Ascending aorta (tissue), 2 donors: ENCODE measurements around the gene ADK. TPM values are rescaled to one million over a fixed set of nuclear protein-coding genes. Genes with fewer than 3 reads are reported as not detected.

Experiments used
- DNase-seq, 2 donors: peaks; one replicate each; pipeline ENCODE4 v3.0.0-alpha.2; 2019; ENCODE audit warnings: low spot score in 2 of 2
- H3K27ac ChIP-seq, 2 donors: fragments of 200-600 bp; sonication (generic); one replicate each; pipeline ENCODE4 v1.5.1; 2016 to 2017; ENCODE audit warnings: mild to moderate bottlenecking in 1 of 2
- H3K27me3 ChIP-seq: fragments of 200-600 bp; sonication (generic); one replicate; pipeline ENCODE4 v1.5.1; 2017
- H3K36me3 ChIP-seq, 2 donors: fragments of 200-600 bp; sonication (generic); one replicate each; pipeline ENCODE4 v1.5.1; 2016
- H3K4me1 ChIP-seq, 2 donors: fragments of 200-600 bp; sonication (generic); one replicate each; pipeline ENCODE4 v1.5.1; 2016 to 2017; ENCODE audit warnings: mild to moderate bottlenecking in 1 of 2
- H3K4me3 ChIP-seq, 2 donors: fragments of 200-600 bp; sonication (generic); one replicate each; pipeline ENCODE4 v1.5.1; 2016 to 2017; ENCODE audit warnings: mild to moderate bottlenecking in 1 of 2
- H3K9me3 ChIP-seq, 2 donors: fragments of 200-600 bp; sonication (generic); one replicate each; pipeline ENCODE4 v1.5.1; 2016
- intact Hi-C: fragments of 100-400 bp; cut with DNase I; formaldehyde crosslinking; loops from one replicate; pipeline ENCODE4 v1.15.1; 2023
- total RNA-seq: library from RNA; depleted of rRNA; stranded (reverse); fragments of >200 nt; gene quantifications from one replicate; pipeline ENCODE4 v1.1.0, GENCODE V29; 2016
- TF ChIP-seq, protein P1 (sequence below), 3 experiments: fragments of 200-600 bp in 2 of 3; fragments of 450-650 bp in 1 of 3; sonication (generic) in 2 of 3; IDR thresholded peaks; one replicate each; pipeline ENCODE4 v1.5.1; 2016 to 2019; ENCODE audit warnings: antibody characterized with exemption in 3 of 3, mild to moderate bottlenecking in 1 of 3, moderate library complexity in 1 of 3

Gene ADK
- total RNA-seq, 1 donor from 2014 or later: 2.4 TPM

DNA sequence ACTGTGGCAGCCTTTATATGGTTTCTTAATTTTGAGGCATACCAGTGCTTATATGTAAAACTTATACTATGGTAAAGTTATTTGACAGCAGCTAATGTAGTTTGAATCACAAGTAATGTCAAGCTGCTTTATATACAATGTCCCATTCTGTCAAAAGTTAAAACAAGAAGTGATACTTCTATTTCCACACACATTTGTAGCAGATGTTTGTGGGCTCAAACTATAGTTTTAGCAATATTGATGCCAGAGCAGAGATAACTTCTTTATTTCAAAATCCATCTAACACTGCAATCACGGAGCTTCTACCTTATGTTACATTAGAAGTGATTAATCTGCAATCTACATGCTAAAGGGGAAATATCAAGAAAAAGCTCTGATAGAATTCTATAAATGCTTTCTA lies 149.6 kb downstream of the ADK start:
- Histone ChIP-seq H3K4me1 (peaks cover 0 to under 1% of the 10 kb centered on the region in 2 donors), H3K9me3 (no peaks in the 10 kb centered on the region), H3K27ac (no peak overlapping the region), H3K4me3 (no peak overlapping the region), H3K27me3 (no peaks in the 10 kb centered on the region), H3K36me3 (no peaks in the 10 kb centered on the region)
- no peak for DNase-seq
- intact Hi-C loops: no loop called here
- TF ChIP-seq, protein P1, sequence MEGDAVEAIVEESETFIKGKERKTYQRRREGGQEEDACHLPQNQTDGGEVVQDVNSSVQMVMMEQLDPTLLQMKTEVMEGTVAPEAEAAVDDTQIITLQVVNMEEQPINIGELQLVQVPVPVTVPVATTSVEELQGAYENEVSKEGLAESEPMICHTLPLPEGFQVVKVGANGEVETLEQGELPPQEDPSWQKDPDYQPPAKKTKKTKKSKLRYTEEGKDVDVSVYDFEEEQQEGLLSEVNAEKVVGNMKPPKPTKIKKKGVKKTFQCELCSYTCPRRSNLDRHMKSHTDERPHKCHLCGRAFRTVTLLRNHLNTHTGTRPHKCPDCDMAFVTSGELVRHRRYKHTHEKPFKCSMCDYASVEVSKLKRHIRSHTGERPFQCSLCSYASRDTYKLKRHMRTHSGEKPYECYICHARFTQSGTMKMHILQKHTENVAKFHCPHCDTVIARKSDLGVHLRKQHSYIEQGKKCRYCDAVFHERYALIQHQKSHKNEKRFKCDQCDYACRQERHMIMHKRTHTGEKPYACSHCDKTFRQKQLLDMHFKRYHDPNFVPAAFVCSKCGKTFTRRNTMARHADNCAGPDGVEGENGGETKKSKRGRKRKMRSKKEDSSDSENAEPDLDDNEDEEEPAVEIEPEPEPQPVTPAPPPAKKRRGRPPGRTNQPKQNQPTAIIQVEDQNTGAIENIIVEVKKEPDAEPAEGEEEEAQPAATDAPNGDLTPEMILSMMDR (IDR thresholded peaks at IDR 0.05): no peak

DNA sequence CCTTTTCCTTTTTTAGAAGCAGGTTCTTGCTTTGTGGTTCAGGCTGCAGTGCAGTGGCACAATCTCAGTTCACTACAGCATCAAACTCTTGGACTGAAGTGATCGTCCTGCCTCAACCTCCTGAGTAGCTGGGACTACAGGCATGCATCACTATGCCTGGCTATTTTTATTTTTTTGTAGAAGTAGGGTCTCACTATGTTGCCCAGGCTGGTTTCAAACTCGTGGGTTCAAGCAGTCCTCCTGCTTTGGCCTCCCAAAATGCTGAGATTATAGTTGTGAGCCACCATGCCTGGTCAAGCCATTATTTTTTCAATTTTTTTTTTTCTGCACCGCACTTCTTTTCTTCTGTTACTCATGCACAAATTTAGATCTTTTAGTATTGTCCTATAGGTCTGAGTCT lies 154.7 kb downstream of the ADK start:
- Histone ChIP-seq H3K27me3 (no peaks in the 10 kb centered on the region), H3K36me3 (no peaks in the 10 kb centered on the region), H3K27ac (no peak overlapping the region), H3K9me3 (no peaks in the 10 kb centered on the region), H3K4me1 (peaks cover 4 to 13% of the 10 kb centered on the region in 2 donors), H3K4me3 (no peak overlapping the region)
- intact Hi-C loops: no loop called here
- no peak for DNase-seq
- TF ChIP-seq, protein P1 (IDR thresholded peaks at IDR 0.05): no peak

DNA sequence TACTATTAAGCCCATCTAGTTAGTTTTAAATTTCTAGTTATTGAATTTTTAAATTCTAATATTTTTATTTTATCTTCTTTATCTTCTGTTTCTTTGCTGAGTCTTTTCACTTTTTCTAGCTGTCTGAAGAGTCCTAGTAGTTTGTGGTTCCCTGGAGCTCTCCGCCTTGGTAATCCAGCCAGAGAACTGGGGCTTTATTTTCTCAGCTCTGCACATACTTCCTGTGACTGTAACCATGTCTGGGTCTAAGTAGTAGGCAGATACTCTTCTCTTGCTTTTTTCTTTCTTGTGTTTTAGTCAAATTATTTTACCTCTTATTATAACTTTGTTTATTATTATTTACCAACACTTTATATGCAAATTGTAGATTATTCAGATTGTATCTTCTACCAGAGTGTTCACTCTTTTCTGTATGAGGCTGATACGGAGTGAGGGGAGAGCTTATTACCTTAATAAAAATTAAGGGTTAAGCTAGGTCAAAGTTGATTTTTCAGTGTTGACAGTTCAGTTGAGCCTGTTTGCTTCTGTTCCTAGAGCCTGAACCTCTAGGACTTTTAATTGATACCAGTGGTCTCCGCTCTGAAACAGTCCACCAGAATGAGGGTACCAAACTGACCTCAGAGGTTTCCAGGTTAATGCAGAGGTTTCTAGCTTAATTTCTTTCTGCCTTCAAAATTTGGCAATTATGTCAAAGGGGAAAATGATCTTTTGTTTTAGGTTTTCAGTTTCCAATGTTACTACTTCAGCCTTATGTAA lies 155.4 kb downstream of the ADK start:
- Histone ChIP-seq H3K36me3 (no peaks in the 10 kb centered on the region), H3K27me3 (no peaks in the 10 kb centered on the region), H3K4me1 (peaks cover 4 to 13% of the 10 kb centered on the region in 2 donors), H3K4me3 (peak overlapping the region in 1 of 2 donors; percentile 5), H3K9me3 (no peaks in the 10 kb centered on the region), H3K27ac (peak overlapping the region; percentile 8 to 73)
- DNase-seq: no peak
- intact Hi-C loops: no loop called here
- TF ChIP-seq, protein P1 (IDR thresholded peaks at IDR 0.05): no peak

DNA sequence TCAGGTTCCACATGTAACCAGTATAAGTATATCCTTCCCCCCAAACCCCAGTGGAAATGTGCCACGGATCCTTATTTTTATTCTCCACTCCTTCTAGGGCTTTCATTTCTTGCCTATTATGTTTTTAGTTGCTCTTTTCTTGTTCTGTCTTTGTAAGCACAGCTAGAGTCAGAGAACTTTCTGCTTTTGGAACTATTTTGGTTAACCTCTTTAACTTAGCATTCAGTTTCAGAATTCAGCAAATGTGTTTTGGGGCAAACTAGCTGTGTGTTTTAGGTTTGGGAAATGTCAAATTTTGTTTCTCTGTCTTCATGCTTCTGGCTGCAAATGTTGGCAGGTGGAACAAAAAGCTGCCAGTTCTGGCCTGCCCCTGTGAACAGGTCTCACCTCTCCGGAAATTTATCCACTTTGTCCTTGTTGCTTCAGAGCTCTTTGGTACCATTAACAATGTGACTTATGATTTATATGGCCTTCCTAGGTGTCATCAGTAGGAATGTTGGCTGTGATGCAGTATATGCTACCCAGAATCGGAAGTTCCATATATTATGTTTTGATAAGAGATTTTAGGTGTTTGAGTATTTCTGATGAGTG lies 156.1 kb downstream of the ADK start:
- Histone ChIP-seq H3K4me3 (no peak overlapping the region), H3K27ac (peak overlapping the region; percentile 8 to 73), H3K4me1 (peaks cover 4 to 13% of the 10 kb centered on the region in 2 donors), H3K9me3 (no peaks in the 10 kb centered on the region), H3K27me3 (no peaks in the 10 kb centered on the region), H3K36me3 (no peaks in the 10 kb centered on the region)
- intact Hi-C loops: no loop called here
- TF ChIP-seq, protein P1 (IDR thresholded peaks at IDR 0.05): no peak
- DNase-seq: no peak

DNA sequence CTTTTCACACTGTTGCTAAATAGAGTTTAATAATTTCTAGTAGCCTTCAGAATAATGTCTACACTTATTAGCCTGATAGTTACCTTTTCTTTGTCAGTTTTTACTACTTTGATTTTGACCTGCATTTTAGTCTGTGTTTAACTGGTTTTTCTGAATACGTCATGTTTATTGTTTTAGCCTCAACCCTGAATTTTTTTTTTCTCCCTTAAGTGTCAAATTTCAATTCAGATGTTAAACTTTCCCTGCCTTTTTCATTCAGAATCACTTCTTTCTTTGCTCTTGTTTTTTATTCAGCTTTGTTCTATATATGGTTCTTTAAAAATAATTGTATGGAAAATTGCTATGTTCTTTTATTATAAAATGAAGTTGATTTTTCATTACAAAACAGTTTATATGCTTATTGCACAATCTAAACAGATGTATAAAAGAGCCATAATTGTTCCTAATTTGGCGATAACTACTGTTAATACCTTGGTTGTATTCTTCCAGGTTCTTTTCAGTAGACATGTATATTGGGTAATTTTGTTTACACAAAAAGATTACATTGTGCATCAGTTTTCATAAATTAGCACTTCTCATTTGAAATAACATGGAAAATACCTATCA lies 159.7 kb downstream of the ADK start:
- intact Hi-C loops: no loop called here
- no peak overlapping the region for H3K27ac ChIP-seq
- H3K27me3 ChIP-seq: no peaks in the 10 kb centered on the region
- no peaks in the 10 kb centered on the region for H3K36me3 ChIP-seq
- peaks cover 2 to 13% of the 10 kb centered on the region in 2 donors for H3K4me1 ChIP-seq
- no peaks in the 10 kb centered on the region for H3K9me3 ChIP-seq
- H3K4me3 ChIP-seq: no peak overlapping the region
- no peak for DNase-seq
- TF ChIP-seq, protein P1 (IDR thresholded peaks at IDR 0.05): no peak
